HepG2 (cell line): Measurements from ENCODE around the gene METAP1D. TPM values are rescaled to one million over a fixed set of nuclear protein-coding genes. Genes with fewer than 3 reads are reported as not detected.

ENCODE experiments used
- ATRX ChIP-seq: sonication (generic); formaldehyde crosslinking; IDR thresholded peaks from 2 replicates; pipeline ENCODE4 v1.4.0; 2020; ENCODE audit warnings: missing genetic modification reagents, borderline replicate concordance
- FUBP1 ChIP-seq: sonication (generic); formaldehyde crosslinking; IDR thresholded peaks from 2 replicates; pipeline ENCODE4 v1.5.1; 2020; ENCODE audit warnings: missing genetic modification reagents, mild to moderate bottlenecking, borderline replicate concordance
- MTF2 ChIP-seq: sonication (generic); formaldehyde crosslinking; IDR thresholded peaks from 2 replicates; pipeline ENCODE4 v1.5.0; 2020; ENCODE audit warnings: missing genetic modification reagents, borderline replicate concordance
- NAIF1 ChIP-seq: sonication (generic); formaldehyde crosslinking; IDR thresholded peaks from 2 replicates; pipeline ENCODE4 v1.5.0; 2020; ENCODE audit warnings: mild to moderate bottlenecking, missing genetic modification reagents, borderline replicate concordance
- SAFB2 ChIP-seq: sonication (generic); formaldehyde crosslinking; IDR thresholded peaks from 2 replicates; pipeline ENCODE4 v1.5.1; 2020; ENCODE audit warnings: missing genetic modification reagents, low read depth, mild to moderate bottlenecking, borderline replicate concordance
- ZBTB40 ChIP-seq, 2 experiments: fragments of 450-650 bp in 1 of 2; sonication (generic) in 1 of 2; formaldehyde crosslinking in 1 of 2; IDR thresholded peaks; 2 replicates each; pipeline versions ENCODE4 v1.6.1 to v1.8.0; 2016 to 2022; ENCODE audit warnings: antibody characterized with exemption in 1 of 2, mild to moderate bottlenecking in 1 of 2, missing genetic modification reagents in 1 of 2
- ZNF33A ChIP-seq: sonication (generic); formaldehyde crosslinking; IDR thresholded peaks from 2 replicates; pipeline ENCODE4 v1.5.1; 2020; ENCODE audit warnings: missing genetic modification reagents, mild to moderate bottlenecking, moderate library complexity, borderline replicate concordance
- polyA plus RNA-seq, 8 experiments: library from polyadenylated mRNA; depleted of rRNA in 3 of 8; stranded (reverse) in 7 of 8; unstranded in 1 of 8; fragments of >200 nt; fragmentation: Illumina TruSeq in 4 of 8; extraction: Trizol in 4 of 8; gene quantifications; 2 replicates each; pipeline versions ENCODE4 v1.2.1 to v1.2.3, GENCODE V29; 2011 to 2016; ENCODE audit warnings: low read depth in 4 of 8, missing spikeins in 1 of 8, mixed read lengths in 1 of 8; ENCODE audit not compliant: insufficient read depth in 1 of 8
- total RNA-seq, 5 experiments: library from RNA; depleted of rRNA; stranded (reverse); fragments of >200 nt; fragmentation: Illumina TruSeq; extraction: Trizol; gene quantifications; 2 replicates each; pipeline ENCODE4 v1.2.3, GENCODE V29; 2016; ENCODE audit warnings: low read depth in 1 of 5
- TF ChIP-seq, protein P1 (sequence below): sonication (generic); formaldehyde crosslinking; IDR thresholded peaks from 2 replicates; pipeline ENCODE4 v1.5.1; 2020; ENCODE audit warnings: mild to moderate bottlenecking, missing genetic modification reagents, moderate library complexity
- TF ChIP-seq, protein P2 (sequence below): sonication (generic); formaldehyde crosslinking; IDR thresholded peaks from 2 replicates; pipeline ENCODE4 v1.8.0; 2022; ENCODE audit warnings: missing genetic modification reagents, mild to moderate bottlenecking, borderline replicate concordance

Gene METAP1D
- total and polyA plus RNA-seq, 2 of the 13 experiments (the other 11 are each of a cell fraction or from before 2014, with no cell fraction given), result 14.7 to 21.6 TPM

GRCh38 chr2:172082944-172083627 lies 83.3 kb downstream of the METAP1D start (continued):
- TF ChIP-seq, protein P1, sequence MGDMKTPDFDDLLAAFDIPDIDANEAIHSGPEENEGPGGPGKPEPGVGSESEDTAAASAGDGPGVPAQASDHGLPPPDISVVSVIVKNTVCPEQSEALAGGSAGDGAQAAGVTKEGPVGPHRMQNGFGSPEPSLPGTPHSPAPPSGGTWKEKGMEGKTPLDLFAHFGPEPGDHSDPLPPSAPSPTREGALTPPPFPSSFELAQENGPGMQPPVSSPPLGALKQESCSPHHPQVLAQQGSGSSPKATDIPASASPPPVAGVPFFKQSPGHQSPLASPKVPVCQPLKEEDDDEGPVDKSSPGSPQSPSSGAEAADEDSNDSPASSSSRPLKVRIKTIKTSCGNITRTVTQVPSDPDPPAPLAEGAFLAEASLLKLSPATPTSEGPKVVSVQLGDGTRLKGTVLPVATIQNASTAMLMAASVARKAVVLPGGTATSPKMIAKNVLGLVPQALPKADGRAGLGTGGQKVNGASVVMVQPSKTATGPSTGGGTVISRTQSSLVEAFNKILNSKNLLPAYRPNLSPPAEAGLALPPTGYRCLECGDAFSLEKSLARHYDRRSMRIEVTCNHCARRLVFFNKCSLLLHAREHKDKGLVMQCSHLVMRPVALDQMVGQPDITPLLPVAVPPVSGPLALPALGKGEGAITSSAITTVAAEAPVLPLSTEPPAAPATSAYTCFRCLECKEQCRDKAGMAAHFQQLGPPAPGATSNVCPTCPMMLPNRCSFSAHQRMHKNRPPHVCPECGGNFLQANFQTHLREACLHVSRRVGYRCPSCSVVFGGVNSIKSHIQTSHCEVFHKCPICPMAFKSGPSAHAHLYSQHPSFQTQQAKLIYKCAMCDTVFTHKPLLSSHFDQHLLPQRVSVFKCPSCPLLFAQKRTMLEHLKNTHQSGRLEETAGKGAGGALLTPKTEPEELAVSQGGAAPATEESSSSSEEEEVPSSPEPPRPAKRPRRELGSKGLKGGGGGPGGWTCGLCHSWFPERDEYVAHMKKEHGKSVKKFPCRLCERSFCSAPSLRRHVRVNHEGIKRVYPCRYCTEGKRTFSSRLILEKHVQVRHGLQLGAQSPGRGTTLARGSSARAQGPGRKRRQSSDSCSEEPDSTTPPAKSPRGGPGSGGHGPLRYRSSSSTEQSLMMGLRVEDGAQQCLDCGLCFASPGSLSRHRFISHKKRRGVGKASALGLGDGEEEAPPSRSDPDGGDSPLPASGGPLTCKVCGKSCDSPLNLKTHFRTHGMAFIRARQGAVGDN (CRISPR knock-in tag), result peak; percentile 51
- TF ChIP-seq NAIF1 (CRISPR knock-in tag) (no peak), FUBP1 (CRISPR knock-in tag) (no peak), SAFB2 (no peak), MTF2 (CRISPR knock-in tag) (0 out of 2 replicates have a peak, but pooled peaks have one; percentile 17), ZBTB40 (IDR thresholded peaks at IDR 0.05) (no peak), ZBTB40 (CRISPR knock-in tag; IDR thresholded peaks at IDR 0.05) (0 out of 2 replicates have a peak, but pooled peaks have one; percentile 25), ATRX (CRISPR knock-in tag) (no peak), ZNF33A (CRISPR knock-in tag) (no peak)
- TF ChIP-seq, protein P2, sequence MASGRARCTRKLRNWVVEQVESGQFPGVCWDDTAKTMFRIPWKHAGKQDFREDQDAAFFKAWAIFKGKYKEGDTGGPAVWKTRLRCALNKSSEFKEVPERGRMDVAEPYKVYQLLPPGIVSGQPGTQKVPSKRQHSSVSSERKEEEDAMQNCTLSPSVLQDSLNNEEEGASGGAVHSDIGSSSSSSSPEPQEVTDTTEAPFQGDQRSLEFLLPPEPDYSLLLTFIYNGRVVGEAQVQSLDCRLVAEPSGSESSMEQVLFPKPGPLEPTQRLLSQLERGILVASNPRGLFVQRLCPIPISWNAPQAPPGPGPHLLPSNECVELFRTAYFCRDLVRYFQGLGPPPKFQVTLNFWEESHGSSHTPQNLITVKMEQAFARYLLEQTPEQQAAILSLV (CRISPR knock-in tag), result peak; percentile 66; the same call in 1 of the 2 replicates
